Superior temporal gyrus (tissue), 1 donor: ENCODE results near the gene GATA2.

Experiments
- DNase-seq: peaks from one replicate; pipeline ENCODE4 v3.0.0-alpha.2; 2016; ENCODE audit errors: extremely low spot score

The GATA2 gene

DNA sequence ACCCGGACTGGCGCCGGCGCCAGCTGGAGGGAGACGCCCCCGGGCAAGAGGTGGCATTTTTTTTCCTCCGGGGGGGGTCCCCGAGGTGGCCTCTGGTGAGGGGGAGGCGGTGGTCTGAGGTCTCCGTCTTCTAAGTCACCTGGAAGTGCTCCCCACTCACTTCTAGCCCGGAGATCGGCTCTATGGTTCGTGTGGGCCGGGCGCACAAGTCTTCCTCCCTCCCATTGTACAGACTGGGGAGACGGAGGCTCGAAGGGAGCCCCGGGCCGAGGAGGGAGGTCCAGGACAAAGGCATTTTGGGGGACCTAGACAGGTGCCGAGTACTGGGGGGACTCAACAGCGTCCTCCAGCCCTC lies 4.4 kb downstream of the GATA2 start:
- DNase-seq, result no peak

DNA sequence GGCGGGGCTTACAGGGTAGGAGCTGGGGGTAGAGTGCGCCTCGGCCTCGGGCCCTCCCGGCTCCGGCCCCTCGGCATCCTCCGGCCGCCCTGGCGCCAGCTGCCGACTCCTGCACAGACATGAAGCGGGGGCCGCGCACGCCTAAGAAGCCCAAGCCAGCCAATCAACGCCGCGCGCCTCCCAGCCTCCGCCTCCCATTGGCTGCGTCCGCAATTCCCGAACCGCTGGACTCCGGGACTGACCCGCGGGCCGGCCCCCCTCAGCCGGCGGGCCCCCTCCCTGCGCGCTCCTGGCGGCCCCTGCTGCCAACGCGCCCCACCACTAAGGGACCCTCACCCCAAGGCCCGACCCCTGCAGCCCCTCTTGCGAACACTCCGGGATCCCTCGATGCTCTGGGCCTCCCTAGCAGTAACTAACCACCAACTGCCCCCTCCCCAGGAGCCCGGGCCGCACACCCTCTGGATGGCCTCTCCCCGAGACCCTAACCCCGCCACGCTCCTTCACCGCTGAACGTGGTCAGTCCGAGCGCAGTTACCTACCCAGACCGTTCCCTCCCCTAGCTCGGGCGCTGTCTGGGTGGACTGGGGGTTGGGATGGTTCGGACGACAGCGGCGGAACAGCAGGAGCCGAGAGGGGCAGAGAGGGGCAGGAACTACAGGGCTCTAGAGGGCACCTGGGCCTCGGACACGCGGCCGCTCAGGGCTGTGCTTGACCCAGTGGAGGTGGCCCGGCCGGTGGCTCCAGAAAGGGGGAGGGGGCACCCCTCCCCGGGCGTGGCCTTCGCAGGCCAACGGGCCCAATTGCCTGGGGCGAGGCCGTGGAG lies 5.0 kb downstream of the GATA2 start:
- DNase-seq, result peak; percentile 20

DNA sequence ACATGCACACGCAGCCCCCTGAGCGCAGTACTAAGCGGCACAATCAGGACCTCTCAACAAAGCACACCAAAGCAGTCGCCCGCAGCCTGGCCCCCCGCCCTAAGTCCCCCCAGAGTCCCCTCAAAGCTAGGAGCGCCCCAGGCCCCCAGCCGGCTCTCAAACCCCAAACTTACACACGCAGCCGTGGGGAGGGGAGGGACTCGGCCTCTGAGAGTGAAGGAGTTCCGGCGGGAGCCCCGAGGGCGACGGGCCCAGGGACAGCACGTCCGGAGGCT lies 5.5 kb downstream of the GATA2 start:
- no peak for DNase-seq

- no peak for DNase-seq
Measured at GRCh38 chr3:128486681-128487537, 6.1 kb downstream of the GATA2 start.

DNA sequence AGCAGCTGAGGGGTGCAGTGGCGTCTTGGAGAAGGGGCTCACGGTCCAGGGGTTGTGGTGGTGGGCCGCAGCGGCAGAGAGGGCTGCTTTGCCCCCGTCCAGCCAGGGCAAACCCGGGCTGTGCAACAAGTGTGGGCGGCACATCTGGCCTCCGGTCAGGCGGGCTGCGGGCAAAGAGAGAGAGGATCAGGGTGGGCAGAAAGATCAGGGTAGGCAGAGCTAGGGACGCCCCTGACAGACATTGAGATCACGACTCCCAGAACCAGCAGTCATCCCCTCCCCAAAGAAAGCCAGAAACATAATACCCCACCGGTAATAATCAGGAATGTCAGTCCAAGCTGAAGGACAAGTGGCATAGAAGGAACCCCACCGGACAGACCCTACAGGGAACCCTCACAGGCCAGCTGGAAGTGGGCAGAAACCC lies 6.8 kb downstream of the GATA2 start:
- DNase-seq, result no peak

DNA sequence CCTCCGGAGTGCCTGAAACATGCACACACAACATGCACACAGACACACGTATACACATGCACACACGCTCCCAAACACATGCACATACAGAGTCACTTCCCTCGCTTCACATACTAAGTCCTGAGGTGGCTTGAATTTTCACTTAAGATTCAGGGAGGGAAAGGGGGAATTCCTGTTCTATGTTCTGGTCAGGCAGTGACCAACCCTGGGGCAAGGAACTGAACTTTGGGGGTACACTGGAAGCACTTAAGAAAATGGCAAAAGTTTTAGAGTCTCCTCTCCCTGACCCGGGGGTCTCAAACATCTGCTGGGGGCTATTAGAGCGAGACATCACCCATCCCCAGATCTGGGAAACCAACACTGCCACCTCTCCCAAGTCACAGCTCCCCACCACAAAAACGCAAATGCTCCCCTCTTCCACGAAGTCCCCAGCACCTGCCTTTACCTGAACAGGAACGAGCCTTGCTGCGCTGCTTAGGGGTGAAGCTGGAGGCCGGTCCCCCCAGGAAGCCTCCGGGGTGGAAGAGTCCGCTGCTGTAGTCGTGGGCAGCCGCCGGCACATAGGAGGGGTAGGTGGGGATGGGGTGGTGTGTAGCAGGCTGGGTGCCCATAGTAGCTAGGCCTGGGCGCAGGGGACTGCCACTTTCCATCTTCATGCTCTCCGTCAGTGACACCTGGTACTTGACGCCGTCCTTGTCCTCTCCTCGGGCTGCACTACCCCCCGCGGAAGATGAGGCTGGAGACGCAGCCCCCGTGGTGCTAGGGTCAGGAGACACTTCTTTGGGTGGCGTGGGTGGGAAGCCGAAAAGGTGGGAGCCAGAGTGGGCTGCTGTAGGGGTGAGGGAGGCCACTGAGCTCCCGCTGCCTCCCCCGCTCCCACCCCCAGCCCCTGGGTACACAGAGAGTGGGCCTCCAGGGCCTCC lies 7.5 kb downstream of the GATA2 start:
- DNase-seq, result no peak

- DNase-seq, result no peak
Measured at GRCh38 chr3:128484404-128485281, 8.4 kb downstream of the GATA2 start.

DNA sequence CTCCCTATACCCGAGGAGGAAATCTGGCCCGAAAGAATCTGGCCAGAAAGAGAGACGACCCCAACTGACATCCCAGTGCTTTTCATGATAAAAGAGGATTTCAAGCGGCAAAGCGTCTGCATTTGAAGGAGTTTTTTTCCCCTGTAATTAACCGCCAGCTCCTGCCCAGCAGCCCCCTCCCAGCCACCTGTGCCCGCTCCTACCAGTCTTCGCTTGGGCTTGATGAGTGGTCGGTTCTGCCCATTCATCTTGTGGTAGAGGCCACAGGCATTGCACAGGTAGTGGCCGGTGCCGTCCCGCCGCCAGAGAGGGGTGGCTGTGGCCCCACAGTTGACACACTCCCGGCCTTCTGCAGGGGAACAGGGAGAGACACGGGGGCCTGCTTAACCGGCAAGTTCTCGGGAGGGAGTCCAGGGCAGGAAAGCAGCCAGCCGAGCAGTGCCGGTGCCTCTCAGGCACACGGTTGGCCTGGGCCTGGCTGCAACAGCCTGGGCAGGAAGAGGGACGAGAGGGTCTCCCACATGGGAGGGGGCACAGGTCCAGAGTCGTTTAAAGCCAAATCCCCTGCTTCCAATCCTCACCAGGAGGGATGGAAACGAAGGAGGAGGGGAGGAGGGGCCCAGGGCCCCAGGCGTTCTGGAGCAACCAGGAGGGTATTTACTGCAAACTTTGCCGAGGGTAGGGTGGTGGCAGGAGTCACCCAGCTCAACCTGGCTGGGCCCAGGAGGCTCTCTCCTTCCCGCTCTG lies 9.2 kb downstream of the GATA2 start:
- no peak for DNase-seq

GRCh38 chr3:128482666-128483656 lies 10.0 kb downstream of the GATA2 start:
- DNase-seq, result peak; percentile 12

DNA sequence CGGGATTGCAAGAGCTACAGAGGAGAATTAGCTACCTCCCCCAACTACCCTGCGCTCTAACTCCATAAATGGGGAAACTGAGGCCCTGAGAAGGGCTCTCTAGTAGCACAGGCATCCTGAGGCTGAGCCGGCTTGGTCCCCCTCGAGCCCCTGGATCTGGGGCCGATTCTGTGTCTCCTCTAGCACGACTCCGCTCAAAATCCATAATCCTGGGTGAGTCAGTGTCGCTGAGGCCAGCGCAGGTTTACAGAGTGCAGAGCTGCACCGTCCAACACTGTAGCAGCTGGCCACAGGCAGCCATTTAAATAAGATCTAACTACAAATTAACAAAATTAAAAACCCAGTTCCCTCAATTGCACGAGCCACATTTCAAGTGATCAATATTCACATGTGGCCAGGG lies 10.8 kb downstream of the GATA2 start:
- DNase-seq, result no peak

GRCh38 chr3:128481438-128481942 lies 11.5 kb downstream of the GATA2 start:
- DNase-seq, result no peak

- DNase-seq, result no peak
Measured at GRCh38 chr3:128480717-128481437, 12.1 kb downstream of the GATA2 start.

GRCh38 chr3:128480278-128480677 lies 12.7 kb downstream of the GATA2 start:
- no peak for DNase-seq

GRCh38 chr3:128479558-128480086 lies 13.4 kb downstream of the GATA2 start:
- DNase-seq, result no peak

DNA sequence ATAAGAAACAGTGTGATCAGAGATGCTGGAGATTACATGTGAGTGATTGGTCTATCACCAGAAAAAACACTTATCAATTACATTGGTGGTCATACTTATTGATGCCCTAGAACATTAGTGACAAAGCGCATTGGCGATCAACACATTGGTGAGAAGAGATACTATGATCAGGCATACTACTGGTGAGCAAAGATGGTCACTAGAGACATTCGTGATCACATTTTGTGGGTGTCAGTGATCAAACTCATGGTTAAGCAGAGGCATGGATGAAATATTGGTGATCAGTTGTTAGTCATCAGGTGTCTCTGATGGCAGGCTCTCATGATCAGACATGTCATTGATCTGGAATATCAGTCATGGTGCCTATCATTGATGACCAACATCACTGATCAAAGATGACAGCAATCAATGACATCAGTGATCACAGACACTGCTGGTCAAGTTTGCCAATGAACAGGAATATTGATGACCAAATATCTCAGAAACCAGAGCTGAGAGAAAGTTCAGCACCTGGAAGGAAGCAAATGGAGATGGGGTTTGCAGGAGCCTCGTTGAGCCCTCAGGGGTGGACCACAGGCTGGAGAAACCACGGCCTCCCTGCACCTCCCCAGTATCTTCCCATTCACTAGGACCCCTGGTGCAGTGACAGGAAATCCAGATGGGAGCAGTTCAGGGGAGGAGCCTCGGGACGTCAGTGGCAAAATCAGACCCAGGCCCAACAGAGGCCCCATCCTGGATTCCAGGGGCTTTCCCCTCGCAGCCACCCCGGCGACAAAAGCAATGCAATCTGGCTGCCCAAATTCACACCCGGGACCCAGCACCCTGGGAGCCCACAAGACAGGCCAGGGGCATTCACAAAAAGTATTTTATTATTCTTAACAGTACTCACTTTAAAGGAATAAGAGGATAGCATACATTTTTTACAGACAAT lies 14.2 kb downstream of the GATA2 start:
- no peak for DNase-seq

DNA sequence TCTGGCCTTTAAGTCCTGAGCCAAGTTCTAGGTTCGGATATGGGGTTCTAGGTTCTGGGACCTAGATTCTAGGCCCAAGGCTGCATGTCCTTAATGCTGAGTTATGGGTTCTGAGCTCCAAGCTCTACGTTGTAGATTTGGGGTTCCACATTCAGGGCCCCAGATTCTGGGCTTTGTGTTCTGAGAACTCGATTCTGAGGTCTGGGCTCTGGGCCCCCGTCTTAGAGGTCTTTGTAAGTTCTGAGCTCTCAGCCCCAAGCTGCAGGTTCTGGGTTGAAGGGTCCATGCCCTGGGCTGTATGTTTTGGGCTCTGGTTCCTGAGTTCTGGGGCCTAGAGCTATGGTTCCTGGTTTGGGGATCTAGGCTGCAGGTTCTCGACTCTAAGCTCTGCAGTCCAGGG lies 16.3 kb downstream of the GATA2 start:
- DNase-seq, result no peak

DNA sequence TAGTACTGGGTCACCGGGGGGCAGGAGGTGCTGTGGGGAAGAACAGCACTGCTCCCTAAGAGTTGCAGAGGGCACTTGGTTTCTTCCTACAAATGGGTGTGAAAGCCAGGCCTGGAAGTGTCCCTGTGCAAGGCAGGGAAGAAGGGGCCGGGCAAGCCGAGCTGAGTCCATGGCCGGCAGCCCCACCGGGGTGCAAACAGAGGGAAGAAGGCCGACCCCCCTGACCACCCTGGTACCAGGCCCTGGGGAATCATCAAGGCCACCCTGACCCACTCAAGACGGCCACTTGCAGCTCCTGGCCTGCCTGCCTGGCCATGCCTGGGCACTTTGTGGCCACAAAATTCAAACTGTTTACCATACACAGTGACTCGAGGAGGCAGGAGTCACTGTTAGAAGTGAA lies 17.6 kb downstream of the GATA2 start:
- DNase-seq, result no peak
